Progenitor cell of endocrine pancreas (in vitro differentiated cells): ENCODE data around the gene ABHD17B. TPM values are rescaled to one million over a fixed set of nuclear protein-coding genes. Genes with fewer than 3 reads are reported as not detected.
"Not testable (repeated sequence)": the region's sequence is repeated elsewhere in the genome, so short reads cannot be mapped to it uniquely, and the experiment has no call there.

Experiments
- DNase-seq: peaks from one replicate; pipeline ENCODE4 v3.0.0; 2021; ENCODE audit warnings: low spot score; ENCODE audit not compliant: unreplicated experiment
- H3K27ac Mint-ChIP-seq: 2 replicates; pipeline ENCODE4 v1.8.0; 2021; ENCODE audit warnings: mild to moderate bottlenecking, moderate library complexity, mixed read lengths
- H3K27me3 Mint-ChIP-seq: 2 replicates; pipeline ENCODE4 v1.8.0; 2021; ENCODE audit warnings: mixed read lengths
- H3K36me3 Mint-ChIP-seq: 2 replicates; pipeline ENCODE4 v1.8.0; 2022; ENCODE audit warnings: mixed read lengths; ENCODE audit not compliant: insufficient read depth
- H3K4me1 Mint-ChIP-seq: 2 replicates; pipeline ENCODE4 v1.8.0; 2021; ENCODE audit warnings: low read depth, mixed read lengths
- H3K4me3 Mint-ChIP-seq: 2 replicates; pipeline ENCODE4 v1.8.0; 2021; ENCODE audit warnings: low read depth, mild to moderate bottlenecking, moderate library complexity, mixed read lengths
- H3K9me3 Mint-ChIP-seq: 2 replicates; pipeline ENCODE4 v1.8.0; 2021; ENCODE audit warnings: low read depth, mixed read lengths
- long read RNA-seq: library from polyadenylated mRNA; unstranded; transcript quantifications from one replicate; pipeline ENCODE4 v2.0.0, GENCODE V29; 2020
- total RNA-seq: library from RNA; stranded (reverse); gene quantifications from 2 replicates; pipeline ENCODE4 v1.2.1, GENCODE V29; 2021
- TF ChIP-seq, protein P1 (sequence below): fragments of 200-600 bp; sonication (generic); IDR thresholded peaks from one replicate; pipeline ENCODE4 v1.5.0; 2021; ENCODE audit warnings: antibody characterized with exemption, mild to moderate bottlenecking; ENCODE audit not compliant: unreplicated experiment

ABHD17B gene
- total RNA-seq, result 38.3 TPM in 2 replicates
- long read RNA-seq, transcript ABHD17B-201 (4 exons, 2,614 nt), result major isoform, 5 of 15 reads
- long read RNA-seq, partial matches to known transcripts, result 3 of 15 reads
- long read RNA-seq, other reads (novel, unspliced or antisense), result 7 of 15 reads

DNA sequence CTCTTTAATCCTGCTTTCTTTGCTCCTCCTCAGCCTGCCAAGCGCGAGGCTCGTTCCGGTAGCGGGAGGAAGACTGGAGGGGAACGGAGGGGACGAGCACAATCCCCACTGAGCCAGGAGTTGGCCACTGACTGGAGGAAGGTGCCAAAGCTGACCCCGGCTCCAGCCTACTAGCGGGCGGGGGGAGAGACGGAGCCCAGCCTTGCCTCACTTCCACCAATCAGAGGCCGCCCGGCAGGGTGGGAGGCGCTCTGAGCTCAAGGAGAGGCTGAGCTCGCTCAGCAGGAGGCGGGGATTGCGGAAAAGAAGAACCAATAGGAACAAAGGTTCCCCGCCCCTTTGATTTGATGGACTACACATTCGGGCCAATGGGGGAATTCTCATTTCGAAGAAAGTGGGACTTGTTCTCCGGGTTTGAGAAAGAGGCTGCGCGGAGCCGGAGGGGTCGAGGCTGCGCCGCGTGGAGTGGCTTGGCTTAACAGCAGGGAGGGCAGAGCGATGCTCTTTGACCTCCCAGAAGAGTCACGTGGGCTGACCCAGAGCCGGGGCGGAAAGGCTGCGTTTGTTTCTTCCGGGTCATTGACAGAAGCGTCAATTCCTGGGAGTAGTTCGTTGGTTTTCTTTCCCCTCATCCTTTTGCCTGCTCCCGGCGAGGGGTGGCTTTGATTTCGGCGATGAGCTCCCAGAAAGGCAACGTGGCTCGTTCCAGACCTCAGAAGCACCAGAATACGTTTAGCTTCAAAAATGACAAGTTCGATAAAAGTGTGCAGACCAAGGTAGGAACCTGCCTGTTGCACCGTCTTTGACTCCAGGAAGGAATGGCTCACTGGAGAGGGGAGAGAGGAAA, at the start of gene ABHD17B, which contains the start of gene C9orf85:
Gene ABHD17B, minus strand, starts transcription at position 133 of the 847 bp plus-strand sequence. CDS start 36,113 bp downstream, outside the sequence.
Gene C9orf85, plus strand, starts transcription at position 579 of the 847 bp plus-strand sequence. Its CDS starts 96 bp downstream, at position 675.
- Mint-ChIP-seq H3K27ac (peak within 1 kb of the TSS; percentile 100), H3K4me1 (peaks cover 40% of the 10 kb centered on the region), H3K4me3 (peak within 1 kb of the TSS; percentile 98), H3K36me3 (no peaks in the 10 kb centered on the region), H3K9me3 (no peaks in the 10 kb centered on the region), H3K27me3 (no peaks in the 10 kb centered on the region)
- TF ChIP-seq, protein P1, sequence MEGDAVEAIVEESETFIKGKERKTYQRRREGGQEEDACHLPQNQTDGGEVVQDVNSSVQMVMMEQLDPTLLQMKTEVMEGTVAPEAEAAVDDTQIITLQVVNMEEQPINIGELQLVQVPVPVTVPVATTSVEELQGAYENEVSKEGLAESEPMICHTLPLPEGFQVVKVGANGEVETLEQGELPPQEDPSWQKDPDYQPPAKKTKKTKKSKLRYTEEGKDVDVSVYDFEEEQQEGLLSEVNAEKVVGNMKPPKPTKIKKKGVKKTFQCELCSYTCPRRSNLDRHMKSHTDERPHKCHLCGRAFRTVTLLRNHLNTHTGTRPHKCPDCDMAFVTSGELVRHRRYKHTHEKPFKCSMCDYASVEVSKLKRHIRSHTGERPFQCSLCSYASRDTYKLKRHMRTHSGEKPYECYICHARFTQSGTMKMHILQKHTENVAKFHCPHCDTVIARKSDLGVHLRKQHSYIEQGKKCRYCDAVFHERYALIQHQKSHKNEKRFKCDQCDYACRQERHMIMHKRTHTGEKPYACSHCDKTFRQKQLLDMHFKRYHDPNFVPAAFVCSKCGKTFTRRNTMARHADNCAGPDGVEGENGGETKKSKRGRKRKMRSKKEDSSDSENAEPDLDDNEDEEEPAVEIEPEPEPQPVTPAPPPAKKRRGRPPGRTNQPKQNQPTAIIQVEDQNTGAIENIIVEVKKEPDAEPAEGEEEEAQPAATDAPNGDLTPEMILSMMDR, result no peak
- peak; percentile 97 for DNase-seq

DNA sequence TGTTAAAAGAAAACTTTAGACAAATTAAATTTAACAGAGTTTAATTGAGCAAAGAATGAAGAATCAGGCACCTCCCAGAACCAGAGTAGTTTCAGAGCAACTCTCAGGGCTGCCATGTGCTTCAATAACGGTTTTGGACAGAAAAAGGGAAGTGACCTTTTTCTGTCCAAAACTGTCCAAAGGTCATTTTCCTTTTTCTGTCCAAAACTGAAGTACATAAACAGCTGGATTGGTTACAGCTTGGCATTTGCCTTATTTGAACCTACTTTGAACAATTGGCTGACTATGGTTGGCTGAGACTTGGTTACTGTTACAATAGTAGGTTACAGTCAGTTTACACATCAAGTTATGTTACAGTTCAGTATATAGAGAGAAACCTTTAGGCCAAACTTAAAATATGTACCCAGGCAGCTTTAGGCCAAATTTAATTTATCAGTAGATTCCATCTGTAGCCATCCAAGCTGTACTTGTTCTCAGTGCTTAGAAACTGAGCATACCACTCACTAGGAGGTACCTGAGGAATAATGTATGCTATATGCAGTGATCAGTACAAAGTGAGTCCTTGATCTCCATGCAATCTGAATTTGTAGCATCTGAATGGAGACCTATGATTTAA, 44.4 kb upstream of the ABHD17B start:
- H3K27me3 Mint-ChIP-seq, result no peaks in the 10 kb centered on the region
- no peak overlapping the region for H3K27ac Mint-ChIP-seq
- peaks cover 6% of the 10 kb centered on the region for H3K36me3 Mint-ChIP-seq
- no peak for DNase-seq
- no peak overlapping the region for H3K4me3 Mint-ChIP-seq
- H3K9me3 Mint-ChIP-seq, result no peaks in the 10 kb centered on the region
- H3K4me1 Mint-ChIP-seq, result no peaks in the 10 kb centered on the region
- TF ChIP-seq, protein P1, result no peak

DNA sequence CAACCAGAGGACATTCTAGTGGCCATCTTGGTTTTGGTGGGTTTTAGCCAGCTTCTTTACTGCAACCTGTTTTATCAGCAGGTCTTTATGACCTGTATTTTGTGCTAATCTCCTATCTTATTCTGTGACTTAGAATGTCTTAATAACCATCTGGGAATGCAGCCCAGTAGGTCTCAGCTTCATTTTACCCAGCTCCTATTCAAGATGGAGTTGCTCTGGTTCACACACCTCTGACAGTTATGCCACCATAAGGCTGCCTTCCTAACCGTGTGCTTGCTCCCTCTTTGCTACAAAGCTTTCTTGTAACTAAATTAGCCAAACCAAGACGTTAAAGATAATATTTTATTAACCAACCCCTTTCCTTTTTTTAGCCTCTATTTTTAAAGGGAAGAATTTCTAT, 43.7 kb upstream of the ABHD17B start:
- not testable (repeated sequence) for H3K27ac Mint-ChIP-seq, DNase-seq, H3K4me1 Mint-ChIP-seq, H3K9me3 Mint-ChIP-seq, H3K27me3 Mint-ChIP-seq, H3K4me3 Mint-ChIP-seq, H3K36me3 Mint-ChIP-seq

DNA sequence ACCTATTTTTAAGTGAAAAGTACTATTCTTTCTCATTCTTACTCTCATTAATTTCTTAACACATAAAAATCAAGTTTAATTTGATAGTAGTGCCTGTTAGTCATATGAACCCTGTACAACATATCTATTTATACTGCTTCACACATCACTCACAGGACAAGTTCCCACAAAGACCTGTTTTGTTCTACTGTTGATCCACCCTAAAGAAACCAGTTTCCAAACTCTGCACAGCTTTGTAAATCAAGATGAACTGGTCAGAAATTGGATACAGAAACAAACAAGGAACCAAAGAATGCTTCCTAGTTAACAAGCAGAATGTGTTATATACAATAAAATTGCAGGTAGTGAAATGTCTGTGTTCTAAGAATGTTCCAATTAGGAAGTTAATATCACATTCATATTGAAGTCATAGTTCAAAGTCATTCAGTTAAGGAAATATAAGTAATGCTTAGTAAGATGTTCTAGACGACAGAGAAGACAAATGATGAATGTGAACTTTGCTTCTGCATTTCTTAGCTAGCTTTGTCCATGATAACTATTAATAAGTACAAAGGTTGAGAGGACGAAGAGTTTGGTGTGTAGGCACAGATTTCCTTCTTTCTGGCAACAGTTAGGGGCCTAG, 33.9 kb upstream of the ABHD17B start:
- Mint-ChIP-seq H3K27me3 (no peaks in the 10 kb centered on the region), H3K4me1 (peaks cover 8% of the 10 kb centered on the region)

DNA sequence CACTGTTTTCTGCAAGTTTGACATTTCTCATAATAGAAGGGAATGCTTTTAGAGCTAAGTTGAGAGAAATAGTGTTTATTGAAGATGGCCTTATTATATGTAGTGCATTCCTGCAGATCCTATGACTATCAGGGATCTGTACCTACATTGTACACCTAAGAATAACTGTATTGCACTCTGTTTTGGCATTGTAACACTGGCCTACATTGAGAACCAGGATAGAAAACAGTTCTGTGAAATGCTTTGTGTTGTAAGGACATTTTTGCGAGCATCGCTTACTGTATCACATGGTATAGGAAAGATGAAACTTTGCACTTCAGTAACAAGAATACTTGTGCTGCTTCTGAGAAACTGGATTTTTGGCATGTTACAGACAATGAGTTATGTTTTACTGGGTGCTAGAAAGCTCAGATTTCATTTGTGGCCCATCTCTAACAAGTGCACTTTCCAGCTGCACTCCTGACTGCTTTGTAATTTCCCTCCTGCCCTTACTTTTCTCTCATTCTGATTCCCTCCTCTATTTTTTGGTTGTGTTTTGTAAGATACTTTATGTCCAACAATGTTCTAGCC, 31.1 kb upstream of the ABHD17B start:
- Mint-ChIP-seq H3K9me3 (no peaks in the 10 kb centered on the region), H3K4me3 (no peak overlapping the region), H3K4me1 (peaks cover 8% of the 10 kb centered on the region), H3K36me3 (peaks cover under 1% of the 10 kb centered on the region), H3K27me3 (no peaks in the 10 kb centered on the region), H3K27ac (no peak overlapping the region)
- DNase-seq, result no peak
- TF ChIP-seq, protein P1, result no peak

More for the DNA sequence above, 33.9 kb upstream of the ABHD17B start:
- Mint-ChIP-seq H3K9me3 (no peaks in the 10 kb centered on the region), H3K27ac (peak overlapping the region; percentile 73), H3K4me3 (no peak overlapping the region), H3K36me3 (peaks cover 3% of the 10 kb centered on the region)
- TF ChIP-seq, protein P1, result no peak
- no peak for DNase-seq
